ENCODE measurements around the gene MYOM3.

DNA sequence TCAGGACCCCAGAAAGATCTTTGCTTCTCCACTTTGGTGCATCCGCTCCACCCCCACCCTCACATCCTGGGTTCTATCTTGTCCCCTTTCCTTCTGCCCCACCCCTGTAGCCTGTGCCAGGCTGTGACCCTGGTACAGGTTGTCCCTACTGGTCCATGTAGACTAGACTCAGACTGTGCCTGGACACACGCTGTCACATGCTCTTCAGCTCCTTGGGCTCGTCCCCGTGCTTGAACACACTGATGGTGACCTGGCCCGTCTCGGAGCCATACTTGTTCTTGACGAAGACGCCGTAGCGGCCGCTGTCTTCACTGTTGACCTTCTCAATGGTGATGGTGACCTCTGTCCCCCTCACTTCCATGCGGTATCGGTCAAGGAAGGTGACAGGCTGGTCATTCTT is 54.8 kb downstream of the MYOM3 start:
- TF ChIP-seq, protein P1, sequence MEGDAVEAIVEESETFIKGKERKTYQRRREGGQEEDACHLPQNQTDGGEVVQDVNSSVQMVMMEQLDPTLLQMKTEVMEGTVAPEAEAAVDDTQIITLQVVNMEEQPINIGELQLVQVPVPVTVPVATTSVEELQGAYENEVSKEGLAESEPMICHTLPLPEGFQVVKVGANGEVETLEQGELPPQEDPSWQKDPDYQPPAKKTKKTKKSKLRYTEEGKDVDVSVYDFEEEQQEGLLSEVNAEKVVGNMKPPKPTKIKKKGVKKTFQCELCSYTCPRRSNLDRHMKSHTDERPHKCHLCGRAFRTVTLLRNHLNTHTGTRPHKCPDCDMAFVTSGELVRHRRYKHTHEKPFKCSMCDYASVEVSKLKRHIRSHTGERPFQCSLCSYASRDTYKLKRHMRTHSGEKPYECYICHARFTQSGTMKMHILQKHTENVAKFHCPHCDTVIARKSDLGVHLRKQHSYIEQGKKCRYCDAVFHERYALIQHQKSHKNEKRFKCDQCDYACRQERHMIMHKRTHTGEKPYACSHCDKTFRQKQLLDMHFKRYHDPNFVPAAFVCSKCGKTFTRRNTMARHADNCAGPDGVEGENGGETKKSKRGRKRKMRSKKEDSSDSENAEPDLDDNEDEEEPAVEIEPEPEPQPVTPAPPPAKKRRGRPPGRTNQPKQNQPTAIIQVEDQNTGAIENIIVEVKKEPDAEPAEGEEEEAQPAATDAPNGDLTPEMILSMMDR (IDR thresholded peaks at IDR 0.05; ENCODE audit: low read length), result no peak
- TF ChIP-seq EZH2 (IDR thresholded peaks at IDR 0.05; ENCODE audit: borderline replicate concordance, low read length), result no peak

All from OCI-LY1 (cell line).